SIG-M5 treated with dmso at 0.1 percent for 504 hours (cell line): Measurements from ENCODE around the gene PLB1.

Experiments
- DNase-seq: peaks from one replicate; lab custom pipeline; 2025; ENCODE audit not compliant: unreplicated experiment; lab: John Stamatoyannopoulos, UW

PLB1 gene

DNA sequence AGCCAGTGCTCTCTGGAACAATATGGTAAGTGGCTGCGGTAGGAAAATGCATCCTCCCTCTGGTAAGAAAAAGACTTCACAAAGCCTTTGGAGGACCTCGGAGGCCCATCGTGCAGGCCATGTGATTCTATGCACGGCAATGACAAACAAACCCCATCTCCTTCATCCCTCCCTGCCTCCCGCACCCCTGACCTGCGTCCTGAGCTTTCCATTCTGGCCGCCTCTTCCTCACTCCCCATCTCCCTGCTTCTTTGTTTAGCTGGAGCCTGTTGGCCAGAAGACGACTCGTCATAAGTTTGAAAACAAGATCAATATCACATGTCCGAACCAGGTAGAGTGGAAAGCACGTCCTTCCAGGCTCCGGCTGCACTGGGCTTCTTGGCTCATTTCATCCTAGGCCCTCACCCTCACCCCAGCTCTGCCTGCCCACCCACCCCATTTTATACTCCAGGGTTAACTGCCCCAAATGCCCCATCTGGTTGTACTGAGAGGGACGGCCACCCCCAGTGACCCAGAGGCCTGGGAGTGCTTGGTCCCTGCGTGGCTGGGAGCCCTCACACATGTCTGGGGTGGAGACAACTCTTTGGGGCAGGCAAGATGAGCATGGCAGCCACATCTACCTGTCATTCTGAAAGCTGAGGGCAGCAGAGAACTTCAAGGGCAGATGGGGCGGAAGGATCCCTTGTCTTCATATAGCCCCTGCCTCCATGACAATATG lies 94.0 kb downstream of the PLB1 start:
- DNase-seq = no peak

DNA sequence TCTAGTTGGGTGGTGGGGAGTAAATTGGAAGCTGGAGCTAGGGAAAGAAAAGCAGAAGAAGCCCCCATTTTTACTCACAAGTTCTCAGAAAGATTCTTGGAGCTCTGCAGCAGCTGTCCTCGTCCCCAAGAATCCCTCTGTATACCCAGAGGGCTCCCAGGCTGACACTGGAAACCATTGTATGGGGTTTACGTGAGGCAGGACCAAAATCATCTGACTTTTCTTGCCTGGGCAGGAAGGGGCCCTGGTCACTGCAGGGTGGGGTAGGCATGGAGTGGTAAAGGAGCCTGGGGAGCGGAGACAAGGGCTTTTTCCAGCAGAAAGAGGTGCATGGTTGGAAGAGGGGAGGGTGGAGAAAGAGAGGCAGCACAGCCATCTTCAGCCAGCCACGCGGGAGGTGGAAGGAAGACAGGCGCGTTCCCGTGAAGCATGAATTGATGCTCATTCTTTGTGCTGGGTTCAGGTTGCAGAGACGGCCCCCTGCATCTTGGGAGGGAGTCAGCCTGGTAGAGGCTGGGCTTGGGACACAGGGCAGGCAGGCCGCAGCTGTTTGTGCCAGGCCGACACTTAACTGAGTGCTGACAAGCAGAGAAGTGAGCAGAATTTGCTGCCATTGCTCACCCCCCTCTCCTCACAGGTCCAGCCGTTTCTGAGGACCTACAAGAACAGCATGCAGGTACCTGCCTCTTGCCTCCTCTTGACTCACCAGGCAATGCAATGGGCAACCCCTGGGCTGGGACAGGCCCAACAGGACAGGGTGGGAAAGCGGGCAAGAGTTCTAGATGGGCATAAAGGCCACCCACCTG lies 94.8 kb downstream of the PLB1 start:
- DNase-seq = no peak

DNA sequence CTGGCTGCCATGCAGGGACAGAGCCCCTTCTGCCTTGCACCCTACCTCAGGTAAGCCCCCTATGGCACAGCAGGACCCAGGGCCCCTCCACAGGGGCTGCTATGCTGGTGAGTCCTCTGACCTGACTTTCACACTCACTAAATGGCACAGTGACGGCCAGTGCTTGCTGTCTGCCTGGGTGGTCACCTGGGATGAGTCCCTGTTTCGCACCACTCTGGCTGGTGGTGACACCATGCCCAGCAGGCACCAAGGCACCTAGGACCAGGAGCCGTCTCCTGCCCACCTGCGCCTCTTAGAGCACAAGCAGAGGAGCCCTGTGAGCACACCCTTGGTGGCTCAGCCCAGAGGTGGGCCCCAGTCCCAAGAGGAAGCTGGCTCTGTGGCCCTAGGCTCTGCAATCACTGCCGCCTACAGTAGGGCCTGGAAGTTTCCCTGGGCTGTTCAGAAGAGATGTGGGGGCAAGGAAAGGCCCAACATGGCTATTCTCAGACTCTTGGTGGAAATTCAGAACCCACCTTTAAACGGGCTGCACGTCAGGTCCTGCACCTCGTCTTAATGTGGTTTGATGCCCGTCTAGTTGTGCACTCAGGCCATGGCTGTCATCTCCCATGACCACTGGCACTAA lies 96.0 kb downstream of the PLB1 start:
- DNase-seq = no peak

DNA sequence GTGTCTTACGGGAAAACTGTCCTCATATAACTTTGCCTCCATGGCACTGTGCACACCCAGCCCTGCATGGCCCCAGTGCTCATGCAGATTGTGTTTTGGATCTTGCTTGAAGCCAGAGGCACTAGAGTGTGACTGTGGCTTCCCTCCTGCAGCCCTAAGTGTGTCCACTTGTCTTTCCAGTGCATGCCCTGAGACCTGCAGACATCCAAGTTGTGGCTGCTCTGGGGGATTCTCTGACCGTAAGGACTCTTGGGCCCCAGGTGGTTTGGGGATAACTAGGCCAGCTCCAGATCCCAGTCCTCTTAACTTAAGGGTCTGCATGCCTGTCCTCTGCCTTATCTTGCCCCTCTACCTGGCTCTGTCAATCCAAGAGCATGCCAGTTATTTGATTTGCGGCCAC lies 96.6 kb downstream of the PLB1 start:
- DNase-seq = no peak

DNA sequence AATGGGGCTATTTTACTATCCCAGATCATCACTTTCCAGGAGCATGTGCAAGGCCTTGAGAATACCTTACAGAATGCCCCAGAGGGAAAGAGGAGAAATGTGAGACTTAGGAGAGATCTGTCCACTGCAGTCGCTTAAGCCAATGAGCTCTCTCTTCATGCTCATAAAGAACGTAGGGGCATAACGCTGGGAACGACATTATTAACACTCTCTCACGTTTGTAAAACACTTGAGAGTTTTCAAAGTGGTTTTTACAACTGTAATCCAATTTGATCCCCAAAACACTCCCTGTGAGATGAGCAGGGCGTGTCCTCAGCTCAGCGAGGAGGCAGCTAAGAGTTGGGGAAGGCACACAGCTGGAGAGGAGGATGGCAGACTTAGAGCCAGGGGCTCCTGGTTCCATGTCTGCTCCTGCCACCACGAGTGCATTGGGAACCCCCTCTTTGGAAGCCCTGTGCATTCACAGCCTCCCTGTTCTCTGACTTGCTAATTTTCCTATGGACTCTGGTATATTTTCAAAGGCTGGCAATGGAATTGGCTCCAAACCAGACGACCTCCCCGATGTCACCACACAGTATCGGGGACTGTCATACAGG lies 97.4 kb downstream of the PLB1 start:
- DNase-seq = no peak

DNA sequence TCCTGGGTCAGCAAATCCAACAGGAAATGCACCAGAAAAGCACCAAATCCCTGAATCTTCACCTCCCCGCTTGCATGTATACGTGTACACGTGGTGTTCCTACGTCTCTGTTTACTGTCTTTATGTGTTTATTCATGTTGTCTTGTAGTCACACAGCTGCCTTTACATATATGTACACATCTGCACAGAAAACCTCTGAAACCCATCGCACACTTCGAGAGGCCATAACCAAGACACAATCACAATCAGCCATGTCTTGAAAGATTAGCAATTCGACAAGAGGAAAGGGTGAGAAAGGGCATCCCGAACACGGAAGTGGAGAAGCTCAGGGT lies 98.1 kb downstream of the PLB1 start:
- DNase-seq = no peak

DNA sequence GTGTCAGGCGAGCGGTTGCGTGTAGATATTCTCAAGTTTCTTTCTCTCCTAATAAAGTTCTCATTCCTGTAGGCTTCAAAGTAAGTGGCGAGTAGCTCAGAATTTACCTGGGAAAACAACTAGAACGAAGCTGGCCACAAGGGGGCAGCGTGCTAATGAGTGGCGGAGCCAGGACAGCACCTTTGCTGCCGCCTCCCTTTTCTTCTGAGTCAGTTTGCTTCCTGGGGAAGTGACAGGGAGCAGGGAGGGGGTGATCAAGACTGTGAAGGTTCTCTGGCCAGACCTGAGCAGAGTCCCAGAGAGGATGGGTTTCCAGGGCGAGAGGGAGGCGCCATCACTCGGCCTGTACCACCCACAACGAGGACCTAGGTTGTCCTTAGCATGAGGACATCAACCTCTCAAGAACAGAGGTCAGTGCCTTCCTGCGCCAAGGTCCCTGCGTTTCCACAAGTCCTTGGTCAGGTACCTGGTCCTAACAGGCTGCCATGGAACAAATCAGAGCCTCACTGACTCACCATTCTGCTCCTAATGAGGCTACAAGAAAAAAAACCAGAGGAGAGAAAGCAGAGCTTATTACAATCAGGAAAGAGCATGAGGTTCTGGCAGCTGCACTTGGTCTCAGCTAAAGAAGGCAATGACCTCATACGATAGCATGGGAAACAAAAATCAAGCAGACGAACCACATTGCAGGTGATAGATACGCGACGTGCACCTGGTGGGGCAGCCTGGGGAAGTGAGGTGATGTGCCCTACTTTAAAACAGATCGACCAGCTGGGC lies 98.7 kb downstream of the PLB1 start:
- DNase-seq = peak; percentile 84

DNA sequence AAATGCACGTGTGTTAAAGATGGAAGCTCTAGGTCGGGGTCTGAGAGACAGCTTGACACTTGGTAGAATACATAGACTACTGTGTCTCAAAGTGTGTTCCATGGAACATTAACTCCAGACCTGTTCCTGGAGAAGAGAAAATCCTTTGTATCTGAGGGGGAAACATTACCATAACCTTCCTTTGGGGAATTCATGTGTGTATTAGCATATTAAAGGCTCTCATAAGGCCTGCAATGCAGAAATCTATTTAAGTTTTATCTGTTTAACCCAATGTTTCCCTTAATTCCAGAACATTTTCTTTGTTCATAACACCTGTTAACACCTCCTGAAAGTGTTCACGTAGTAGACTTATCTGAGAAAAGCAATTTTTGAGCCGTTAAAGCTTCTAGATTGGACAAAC lies 99.5 kb downstream of the PLB1 start:
- no peak for DNase-seq

DNA sequence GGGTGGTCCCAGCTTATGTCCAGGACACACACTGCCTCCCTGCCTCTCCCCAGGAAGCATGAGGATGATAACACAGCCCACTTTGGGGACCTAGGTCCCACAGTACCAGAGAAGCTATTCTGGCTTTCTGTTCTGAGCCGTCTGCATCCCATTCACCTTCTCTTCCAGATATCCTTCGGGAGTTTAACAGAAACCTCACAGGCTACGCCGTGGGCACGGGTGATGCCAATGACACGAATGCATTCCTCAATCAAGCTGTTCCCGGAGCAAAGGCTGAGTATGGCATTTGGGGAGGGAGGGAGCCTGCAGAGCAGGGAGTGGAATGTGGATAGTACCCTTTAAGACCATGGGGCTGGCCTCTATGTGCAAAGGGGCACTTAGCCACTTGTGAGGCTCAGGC lies 102.6 kb downstream of the PLB1 start:
- DNase-seq = no peak

DNA sequence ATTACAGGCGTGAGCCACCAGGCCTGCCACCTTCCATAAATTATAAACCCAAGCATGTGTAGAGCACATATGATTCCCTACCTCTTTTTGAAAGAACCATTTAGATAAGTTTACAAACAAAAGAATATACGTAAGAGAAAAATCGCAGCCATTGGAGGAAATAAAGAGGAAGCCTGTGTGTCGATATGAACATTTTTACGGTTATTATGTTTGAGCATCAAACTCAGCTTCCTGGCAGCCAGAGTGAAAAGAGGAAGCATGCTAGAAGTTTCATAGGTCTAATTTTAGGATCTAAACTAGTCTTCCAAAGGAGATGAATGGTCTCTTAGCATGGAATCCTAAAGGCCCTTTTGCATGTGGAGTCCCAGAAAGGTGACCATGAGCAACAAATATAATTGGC lies 104.3 kb downstream of the PLB1 start:
- DNase-seq = peak; percentile 60

DNA sequence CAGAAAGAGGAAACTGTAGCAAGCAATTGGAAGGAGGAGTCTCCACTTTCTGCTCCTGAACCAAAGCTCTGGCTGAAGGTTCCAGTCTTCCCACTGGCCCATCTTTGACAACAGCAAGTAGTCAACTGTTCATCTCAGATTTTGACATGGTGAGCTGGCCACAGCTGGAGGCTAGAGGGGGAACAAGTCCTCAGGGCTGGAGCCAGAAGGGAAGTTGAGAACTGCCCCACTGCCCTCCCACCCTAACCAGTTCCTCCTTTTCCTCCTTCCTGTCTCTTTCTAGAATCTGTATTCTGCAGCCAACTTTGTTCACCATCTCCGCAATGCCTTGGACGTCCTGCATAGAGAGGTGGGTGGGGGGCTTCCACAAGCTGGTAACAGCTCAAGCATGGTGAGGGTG lies 105.8 kb downstream of the PLB1 start:
- peak; percentile 52 for DNase-seq

DNA sequence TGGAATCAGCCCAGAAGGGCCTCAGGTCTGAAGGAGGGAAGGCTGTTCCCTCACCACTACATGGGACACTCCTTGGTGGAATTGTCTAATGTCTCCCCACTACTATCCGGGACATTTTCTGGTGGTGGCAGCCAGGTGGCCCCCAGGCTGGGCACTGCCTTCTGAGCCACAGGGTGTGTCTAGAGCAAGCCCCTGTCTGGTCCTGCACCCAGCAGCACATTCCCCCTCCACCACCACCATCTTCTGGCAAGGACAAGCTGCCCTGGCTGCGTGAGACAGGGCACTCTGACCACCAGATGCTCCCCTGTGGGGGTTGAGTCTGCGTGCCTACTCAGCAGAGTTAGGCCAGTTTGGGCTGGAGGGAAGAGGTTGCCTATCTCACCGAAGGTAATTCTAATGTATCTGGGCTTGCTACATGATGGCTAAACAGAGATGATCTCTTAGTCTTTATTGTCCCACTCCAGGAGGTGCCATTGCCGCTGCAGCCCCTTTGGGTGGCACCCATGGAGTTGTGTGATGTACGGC lies 106.3 kb downstream of the PLB1 start:
- DNase-seq = no peak

DNA sequence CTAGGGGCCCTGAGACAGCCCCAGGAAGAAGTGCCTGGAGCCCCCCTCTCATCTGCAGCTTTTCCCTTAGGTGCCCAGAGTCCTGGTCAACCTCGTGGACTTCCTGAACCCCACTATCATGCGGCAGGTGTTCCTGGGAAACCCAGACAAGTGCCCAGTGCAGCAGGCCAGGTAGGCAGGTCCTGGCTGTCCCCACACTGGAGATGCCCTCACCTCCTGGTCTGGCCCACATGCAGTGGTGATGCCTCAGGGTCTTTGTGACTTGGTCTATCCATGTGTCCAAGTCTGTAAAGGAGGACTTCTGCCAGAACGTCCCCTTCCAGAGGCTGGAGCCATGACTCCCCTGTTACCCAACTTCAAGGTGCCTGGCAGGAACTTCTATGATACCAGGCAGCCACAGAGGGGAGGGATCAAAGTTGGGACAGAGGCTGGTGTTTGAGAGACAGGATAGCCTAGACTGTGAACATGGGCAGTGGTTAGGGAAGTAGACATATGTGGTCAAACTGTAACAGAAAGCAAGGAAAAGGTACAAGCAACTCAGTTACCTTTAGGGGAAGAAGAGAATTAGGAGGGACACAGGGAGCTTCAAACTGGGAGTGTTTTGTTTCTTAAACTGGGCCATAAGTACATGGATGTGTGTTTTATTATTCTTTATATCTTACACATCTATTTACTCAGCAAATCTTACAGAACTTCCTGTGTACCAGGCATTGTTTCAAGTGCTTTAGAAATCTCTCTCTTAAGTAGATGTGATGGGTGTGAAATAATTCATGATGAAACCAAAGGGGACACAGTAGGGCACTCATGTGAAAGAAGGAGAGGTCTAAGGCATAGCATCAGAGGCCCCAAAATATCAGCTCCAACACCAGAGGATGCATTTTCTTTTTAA lies 107.1 kb downstream of the PLB1 start:
- DNase-seq = peak; percentile 24

DNA sequence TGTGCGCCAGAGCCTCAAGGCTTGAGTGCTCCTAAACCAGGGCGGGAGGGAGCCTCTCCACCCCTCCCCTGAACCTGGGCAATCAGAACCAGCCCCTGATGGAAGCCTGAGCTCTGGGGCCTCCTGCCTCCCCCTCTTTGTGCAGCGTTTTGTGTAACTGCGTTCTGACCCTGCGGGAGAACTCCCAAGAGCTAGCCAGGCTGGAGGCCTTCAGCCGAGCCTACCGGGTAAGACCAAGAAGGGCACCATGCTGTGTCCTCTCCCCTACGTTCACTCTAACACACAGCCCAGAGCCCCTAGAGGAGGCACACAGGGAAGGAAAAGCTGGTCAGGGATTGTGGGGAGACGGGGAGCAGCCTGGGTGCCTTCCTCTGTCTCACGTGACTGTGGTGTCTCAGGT lies 108.0 kb downstream of the PLB1 start:
- DNase-seq = no peak

DNA sequence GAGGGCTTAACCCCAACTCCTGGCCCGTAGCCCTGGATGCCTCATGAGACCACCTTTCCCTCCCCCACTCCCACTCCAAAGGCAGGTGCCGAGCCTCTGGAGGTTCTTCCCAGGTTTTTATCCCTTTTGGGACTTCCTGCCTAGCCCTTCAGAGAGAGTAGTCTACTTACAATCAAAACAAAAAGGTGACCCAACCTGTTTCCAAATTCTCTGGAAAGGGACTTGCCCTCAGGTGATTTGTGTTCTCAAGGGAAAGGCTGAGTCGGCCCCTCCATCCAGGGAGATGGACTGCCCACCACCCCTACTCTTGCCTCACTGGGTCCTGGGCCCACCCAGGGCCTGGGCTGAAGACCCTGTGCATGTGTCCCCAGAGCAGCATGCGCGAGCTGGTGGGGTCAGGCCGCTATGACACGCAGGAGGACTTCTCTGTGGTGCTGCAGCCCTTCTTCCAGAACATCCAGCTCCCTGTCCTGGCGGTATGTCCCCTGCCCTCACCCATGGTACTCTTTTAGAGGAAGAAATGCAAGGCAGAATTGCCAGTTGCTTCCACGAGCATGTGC lies 108.5 kb downstream of the PLB1 start:
- DNase-seq = no peak

DNA sequence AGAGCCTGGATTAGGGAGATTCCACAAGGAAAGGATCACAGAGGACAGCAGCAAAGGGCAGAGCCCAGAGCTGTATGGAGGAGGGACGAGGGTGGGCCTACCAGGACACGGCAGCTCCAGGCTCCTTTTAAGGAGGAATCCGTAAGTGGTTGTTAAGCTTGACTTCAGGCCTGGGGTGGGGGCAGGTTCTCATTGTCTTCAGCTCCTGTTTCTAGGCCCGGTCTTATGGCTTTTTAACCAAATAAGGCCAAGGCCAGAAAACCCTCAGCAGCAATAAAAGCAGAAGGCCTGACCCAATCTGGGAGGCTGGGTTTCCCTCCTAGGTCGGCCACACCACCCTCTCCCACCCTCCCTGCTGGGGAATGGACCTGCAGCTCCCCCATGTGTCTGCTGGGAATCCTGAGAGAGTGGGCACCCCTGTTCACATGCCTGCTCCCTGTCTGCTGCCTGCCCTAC lies 111.2 kb downstream of the PLB1 start:
- DNase-seq = no peak

DNA sequence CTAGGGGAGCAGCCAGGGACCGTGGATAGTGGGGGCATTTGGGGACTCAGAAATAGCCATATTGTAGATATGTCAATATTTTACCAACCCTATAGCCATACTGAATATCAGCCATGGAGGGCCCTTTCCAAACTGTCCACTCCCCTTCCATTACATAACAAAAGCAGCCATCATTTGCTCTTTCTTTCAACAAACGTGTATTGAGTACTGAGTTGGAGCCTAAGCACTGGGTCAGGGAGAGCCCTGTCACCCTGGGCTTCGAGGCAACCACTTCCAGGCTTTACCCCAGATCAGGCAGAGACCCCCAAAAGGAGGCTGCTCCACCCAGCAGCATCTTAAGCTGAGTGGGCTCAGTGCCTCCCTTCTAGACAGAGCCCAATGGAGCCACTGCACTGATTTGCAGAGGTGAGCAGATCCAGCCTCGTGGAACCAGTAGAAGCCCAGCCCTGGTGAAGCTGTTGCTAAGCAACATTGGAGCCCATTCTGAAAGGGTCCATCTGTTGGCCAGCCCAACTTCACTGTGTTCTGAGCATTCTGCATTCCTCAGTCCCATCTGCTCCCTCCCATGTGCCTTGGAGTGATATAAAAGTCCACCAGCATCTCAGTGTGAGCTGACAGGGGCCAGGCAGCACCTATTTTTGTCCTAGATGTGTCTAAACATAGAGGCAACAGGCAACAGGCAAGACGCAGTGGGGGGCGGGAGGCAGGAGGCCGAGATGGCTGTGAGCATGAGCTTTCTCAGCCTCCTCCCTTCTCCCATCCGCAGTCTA lies 112.1 kb downstream of the PLB1 start:
- no peak for DNase-seq

DNA sequence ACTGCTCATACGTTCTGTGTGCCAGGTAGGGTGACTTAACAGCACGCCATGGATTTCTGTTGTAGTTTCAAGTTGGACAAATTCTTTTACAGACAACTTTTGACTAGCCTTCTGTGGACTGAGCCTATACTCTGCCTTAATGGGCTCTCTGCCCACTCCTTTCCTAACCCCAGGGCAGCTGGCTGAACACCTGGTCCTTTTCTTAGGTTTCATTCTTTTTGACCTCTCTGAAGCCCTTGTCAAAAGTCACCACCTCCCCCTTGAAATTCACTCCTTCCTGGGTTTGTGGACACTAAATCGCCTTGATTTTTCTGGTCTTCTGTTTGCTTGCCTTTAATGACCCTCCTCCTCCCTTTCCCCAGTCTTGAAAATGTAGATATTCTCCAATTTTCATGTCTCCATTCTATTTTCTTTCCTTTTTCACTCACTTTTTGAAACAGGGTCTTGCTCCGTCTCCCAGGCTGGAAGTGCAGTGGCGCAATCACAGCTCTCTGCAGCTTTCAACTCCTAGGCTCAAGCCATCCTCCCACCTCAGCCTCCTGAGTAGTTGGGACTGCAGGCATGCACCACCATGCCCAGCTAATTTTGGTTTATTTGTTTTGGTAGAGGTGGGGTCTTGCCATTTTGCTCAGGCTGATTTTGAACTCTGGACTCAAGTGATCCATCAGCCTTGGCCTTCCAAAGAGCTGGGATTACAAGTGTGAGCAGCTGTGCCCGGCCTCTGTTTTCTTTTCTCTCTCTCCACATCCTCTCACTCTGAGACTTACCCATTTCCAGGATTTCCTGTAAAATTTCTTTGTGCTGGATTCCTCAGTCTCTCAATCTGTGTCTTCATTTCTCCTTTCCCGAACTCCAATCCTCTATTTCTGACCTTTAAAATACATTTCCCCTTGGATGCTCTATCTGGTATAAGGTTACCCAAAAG lies 112.9 kb downstream of the PLB1 start:
- no peak for DNase-seq
